ENCODE measurements around the gene ZNF207.
"Not testable (repeated sequence)": the region's sequence is repeated elsewhere in the genome, so short reads cannot be mapped to it uniquely, and the experiment has no call there.

The ZNF207 gene

GRCh38 chr17:32350666-32351418 is 885 bp downstream of the ZNF207 start:
- H3K4me1 Mint-ChIP-seq: peaks cover 25% of the 10 kb centered on the region

DNA sequence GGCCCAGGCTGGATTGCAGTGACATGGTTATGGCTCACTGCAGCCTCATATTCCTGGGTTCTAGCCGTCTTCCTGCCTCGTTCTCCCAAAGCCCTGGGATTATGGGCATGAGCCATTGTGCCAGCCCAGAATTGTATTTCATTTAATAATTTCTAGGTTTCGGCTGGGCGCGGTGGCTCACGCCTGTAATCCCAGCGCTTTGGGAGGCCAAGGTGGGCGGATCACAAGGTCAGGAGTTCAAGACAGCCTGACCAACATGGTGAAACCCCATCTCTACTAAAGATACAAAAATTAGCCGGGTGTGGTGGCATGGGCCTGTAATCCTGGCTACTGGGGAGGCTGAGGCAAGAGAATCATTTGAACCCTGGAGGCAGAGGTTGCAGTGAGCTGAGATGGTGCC is 2.8 kb downstream of the ZNF207 start:
- not testable (repeated sequence) for H3K9me3 Mint-ChIP-seq, H3K4me3 Mint-ChIP-seq, ATAC-seq, H3K27ac Mint-ChIP-seq, H3K27me3 Mint-ChIP-seq
- Mint-ChIP-seq H3K4me1 (peaks cover 32% of the 10 kb centered on the region), H3K36me3 (peaks cover 36% of the 10 kb centered on the region)

More at GRCh38 chr17:32350666-32351418, 885 bp downstream of the ZNF207 start:
- Mint-ChIP-seq H3K27me3 (no peaks in the 10 kb centered on the region), H3K9me3 (no peaks in the 10 kb centered on the region), H3K27ac (peak overlapping the region; percentile 99), H3K36me3 (peaks cover 28% of the 10 kb centered on the region), H3K4me3 (peak overlapping the region; percentile 92)
- peak; percentile 53 for ATAC-seq

DNA sequence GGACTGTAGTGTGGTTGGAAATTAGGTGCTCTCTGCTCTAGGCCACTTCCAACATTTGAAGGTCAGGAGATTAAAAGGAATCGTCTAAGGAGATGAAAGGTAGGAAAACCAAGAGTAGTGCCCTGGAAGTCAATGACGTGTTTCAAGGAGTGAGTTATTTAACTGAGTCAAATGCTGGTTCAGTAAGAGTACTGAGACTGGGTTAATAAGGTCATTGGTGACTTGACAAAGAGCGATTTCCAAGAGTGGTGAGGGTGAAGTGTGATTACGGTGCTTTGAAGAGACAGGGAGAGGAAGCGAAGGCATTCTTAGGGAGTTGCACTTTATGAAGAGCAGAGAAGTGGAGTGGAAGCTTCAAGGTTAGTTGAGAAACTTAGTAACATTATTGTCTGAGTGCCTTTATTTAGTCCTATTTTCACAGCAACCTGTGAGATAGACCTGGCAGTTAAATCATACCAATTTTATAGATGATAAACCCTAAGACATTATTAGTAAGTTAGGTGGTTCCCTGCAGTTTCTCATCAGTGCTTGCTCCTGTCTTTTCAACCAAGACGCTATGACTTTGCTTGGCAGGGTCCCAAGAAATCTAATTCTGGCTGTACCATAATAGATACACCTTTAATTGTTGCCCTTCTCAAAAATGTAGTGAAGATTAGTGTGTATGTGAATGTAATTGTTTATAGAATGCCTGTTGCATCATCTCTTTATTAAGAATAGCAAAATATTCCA is 5.9 kb downstream of the ZNF207 start:
- Mint-ChIP-seq H3K27ac (no peak overlapping the region), H3K36me3 (peaks cover 29% of the 10 kb centered on the region), H3K9me3 (no peaks in the 10 kb centered on the region), H3K4me3 (no peak overlapping the region), H3K27me3 (no peaks in the 10 kb centered on the region), H3K4me1 (peaks cover 38% of the 10 kb centered on the region)
- ATAC-seq: no peak

DNA sequence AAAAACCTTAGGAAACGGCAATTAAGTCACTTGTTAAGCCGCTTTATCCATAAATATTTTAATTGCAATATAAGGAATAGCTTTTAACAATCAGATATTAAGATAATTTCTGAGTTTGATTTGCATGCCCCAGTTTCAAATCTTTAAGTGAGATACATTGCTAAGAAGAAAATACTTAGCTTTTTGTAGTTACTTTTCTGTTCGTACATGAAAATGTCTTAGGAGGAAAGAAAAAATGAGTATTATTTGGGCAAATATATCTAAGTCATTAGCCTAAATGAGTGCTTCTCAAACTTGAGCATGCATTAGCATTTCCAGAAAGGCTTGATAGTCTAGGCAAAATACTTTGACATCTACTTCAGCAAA is 6.4 kb downstream of the ZNF207 start:
- Mint-ChIP-seq H3K4me1 (peaks cover 38% of the 10 kb centered on the region), H3K36me3 (peaks cover 34% of the 10 kb centered on the region), H3K27me3 (no peaks in the 10 kb centered on the region), H3K4me3 (no peak overlapping the region), H3K9me3 (no peaks in the 10 kb centered on the region), H3K27ac (no peak overlapping the region)
- no peak for ATAC-seq

GRCh38 chr17:32356750-32357149 is 6.8 kb downstream of the ZNF207 start:
- Mint-ChIP-seq H3K4me1 (peaks cover 40% of the 10 kb centered on the region), H3K4me3 (no peak overlapping the region), H3K9me3 (no peaks in the 10 kb centered on the region), H3K27ac (no peak overlapping the region), H3K27me3 (no peaks in the 10 kb centered on the region), H3K36me3 (peaks cover 36% of the 10 kb centered on the region)
- ATAC-seq: no peak

DNA sequence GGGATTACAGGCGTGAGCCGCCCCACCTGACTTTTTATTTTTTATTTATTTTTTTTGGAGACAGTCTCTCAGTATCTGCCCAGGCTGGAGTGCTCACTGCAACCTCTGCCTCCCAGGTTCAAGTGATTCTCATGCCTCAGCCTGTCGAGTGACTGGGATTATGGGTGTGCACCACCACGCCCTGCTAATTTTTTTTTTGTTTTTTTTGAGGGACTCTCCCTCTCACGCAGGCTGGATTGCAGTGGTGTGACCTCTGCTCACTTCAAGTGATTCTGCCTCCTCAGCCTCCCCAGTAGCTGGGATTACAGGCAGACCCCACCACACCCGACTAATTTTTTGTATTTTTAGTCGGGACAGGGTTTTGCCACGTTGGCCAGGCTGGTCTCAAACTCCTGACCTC is 7.7 kb downstream of the ZNF207 start:
- no peak for ATAC-seq
- peaks cover 42% of the 10 kb centered on the region for H3K4me1 Mint-ChIP-seq
- no peak overlapping the region for H3K4me3 Mint-ChIP-seq
- H3K27ac Mint-ChIP-seq: no peak overlapping the region
- H3K27me3 Mint-ChIP-seq: no peaks in the 10 kb centered on the region
- H3K9me3 Mint-ChIP-seq: no peaks in the 10 kb centered on the region
- H3K36me3 Mint-ChIP-seq: peaks cover 44% of the 10 kb centered on the region

DNA sequence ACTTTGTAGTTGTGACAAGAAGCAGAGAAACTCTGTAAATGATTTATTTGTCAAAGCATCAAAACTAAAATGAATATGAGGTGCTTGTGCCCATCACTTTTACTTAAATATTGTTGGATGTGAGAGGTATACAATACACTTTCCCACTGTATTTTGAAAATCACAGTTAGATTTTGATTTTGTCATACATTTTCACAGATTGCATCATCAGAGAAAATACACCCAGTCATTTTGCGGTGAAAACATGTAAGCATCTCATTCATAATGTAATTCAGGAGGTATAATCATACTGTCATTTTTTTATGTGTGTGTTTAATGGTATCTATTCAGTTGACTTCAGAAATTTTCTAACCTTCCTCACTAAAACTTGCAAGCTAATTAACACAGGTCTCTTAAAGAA is 11.3 kb downstream of the ZNF207 start:
- H3K27ac Mint-ChIP-seq: no peak overlapping the region
- H3K4me1 Mint-ChIP-seq: peaks cover 17% of the 10 kb centered on the region

DNA sequence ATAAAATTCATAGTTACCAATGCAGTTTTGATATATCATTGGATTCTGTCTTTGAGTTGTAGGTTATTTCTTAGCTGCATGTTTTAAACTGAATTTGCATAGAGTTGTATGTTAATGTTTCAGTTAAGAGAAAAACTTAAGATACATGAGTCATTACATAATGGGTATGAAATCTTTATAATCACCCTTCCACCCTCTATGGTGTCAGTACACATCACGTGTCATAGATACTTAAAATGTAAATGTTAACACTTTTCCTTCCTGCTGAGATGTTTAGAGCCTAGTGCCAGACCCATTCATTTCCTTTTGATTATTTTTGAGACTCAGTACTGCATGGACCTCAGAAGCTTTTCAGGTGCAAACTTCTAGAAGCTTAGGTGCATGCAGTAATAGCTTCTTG is 20.5 kb downstream of the ZNF207 start:
- H3K4me1 Mint-ChIP-seq: no peaks in the 10 kb centered on the region
- H3K4me3 Mint-ChIP-seq: no peak overlapping the region
- H3K36me3 Mint-ChIP-seq: peaks cover 33% of the 10 kb centered on the region
- H3K27ac Mint-ChIP-seq: no peak overlapping the region
- ATAC-seq: no peak
- no peaks in the 10 kb centered on the region for H3K9me3 Mint-ChIP-seq
- no peaks in the 10 kb centered on the region for H3K27me3 Mint-ChIP-seq

More for the DNA sequence above, 11.3 kb downstream of the ZNF207 start:
- Mint-ChIP-seq H3K9me3 (no peaks in the 10 kb centered on the region), H3K36me3 (peaks cover 53% of the 10 kb centered on the region), H3K4me3 (no peak overlapping the region), H3K27me3 (no peaks in the 10 kb centered on the region)
- ATAC-seq: no peak

GRCh38 chr17:32382526-32383223 is 32.7 kb downstream of the ZNF207 start:
- no peaks in the 10 kb centered on the region for H3K27me3 Mint-ChIP-seq
- H3K36me3 Mint-ChIP-seq: peaks cover 27% of the 10 kb centered on the region
- ATAC-seq: no peak
- no peak overlapping the region for H3K27ac Mint-ChIP-seq
- no peaks in the 10 kb centered on the region for H3K4me1 Mint-ChIP-seq
- H3K9me3 Mint-ChIP-seq: no peaks in the 10 kb centered on the region
- no peak overlapping the region for H3K4me3 Mint-ChIP-seq

DNA sequence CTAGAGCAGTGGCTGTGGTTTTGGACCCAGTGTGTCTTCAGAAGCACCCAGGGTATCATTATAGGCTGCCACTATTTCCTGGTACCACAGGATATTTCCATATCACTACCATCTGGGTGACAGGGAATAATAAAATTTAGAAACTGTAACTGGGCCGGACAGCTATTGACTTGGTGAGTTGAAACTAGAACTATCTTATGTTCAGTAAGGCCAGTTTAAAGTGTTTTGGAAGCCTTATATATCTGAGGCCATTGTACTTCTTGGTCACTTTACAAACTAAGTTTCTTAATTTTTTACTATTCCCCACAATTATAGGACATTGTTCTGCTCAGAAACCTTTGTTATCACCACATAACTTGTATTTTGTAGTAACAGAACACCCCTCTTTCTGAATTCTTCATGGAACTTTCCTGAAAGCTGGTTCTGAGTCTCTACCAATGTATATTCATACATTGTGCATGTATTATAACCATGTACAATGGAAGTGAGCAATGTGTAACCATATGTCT is 34.0 kb downstream of the ZNF207 start:
- Mint-ChIP-seq H3K27me3 (no peaks in the 10 kb centered on the region), H3K36me3 (peaks cover 27% of the 10 kb centered on the region), H3K4me3 (no peak overlapping the region), H3K9me3 (no peaks in the 10 kb centered on the region), H3K4me1 (no peaks in the 10 kb centered on the region), H3K27ac (no peak overlapping the region)
- no peak for ATAC-seq

- no peak overlapping the region for H3K4me3 Mint-ChIP-seq
- no peaks in the 10 kb centered on the region for H3K4me1 Mint-ChIP-seq
- no peak for ATAC-seq
- peaks cover 27% of the 10 kb centered on the region for H3K36me3 Mint-ChIP-seq
- H3K9me3 Mint-ChIP-seq: no peaks in the 10 kb centered on the region
- H3K27ac Mint-ChIP-seq: no peak overlapping the region
- H3K27me3 Mint-ChIP-seq: no peaks in the 10 kb centered on the region
These were observed 35.2 kb downstream of the ZNF207 start for GRCh38 chr17:32385121-32385520.

DNA sequence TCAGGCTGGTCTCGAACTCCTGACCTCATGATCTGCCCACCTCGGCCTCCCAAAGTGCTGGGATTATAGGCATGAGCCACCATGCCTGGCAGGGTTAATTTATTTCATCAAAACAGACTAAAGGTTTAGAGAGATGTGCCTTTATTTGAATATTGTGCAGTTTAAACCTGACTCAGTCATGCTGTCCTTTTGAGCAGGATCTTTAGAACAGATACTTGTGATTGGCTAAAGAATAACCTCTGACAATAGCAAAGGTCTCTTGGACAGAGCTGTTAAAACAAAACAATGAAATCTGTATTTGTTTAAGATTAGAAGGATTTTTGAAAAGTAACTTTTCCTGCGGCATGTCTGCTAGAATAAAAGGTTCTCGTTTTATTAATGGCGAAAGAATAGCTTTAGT is 36.0 kb downstream of the ZNF207 start:
- no peak for ATAC-seq
- Mint-ChIP-seq H3K4me3 (no peak overlapping the region), H3K27me3 (no peaks in the 10 kb centered on the region), H3K27ac (no peak overlapping the region), H3K4me1 (no peaks in the 10 kb centered on the region), H3K36me3 (peaks cover 20% of the 10 kb centered on the region), H3K9me3 (no peaks in the 10 kb centered on the region)

DNA sequence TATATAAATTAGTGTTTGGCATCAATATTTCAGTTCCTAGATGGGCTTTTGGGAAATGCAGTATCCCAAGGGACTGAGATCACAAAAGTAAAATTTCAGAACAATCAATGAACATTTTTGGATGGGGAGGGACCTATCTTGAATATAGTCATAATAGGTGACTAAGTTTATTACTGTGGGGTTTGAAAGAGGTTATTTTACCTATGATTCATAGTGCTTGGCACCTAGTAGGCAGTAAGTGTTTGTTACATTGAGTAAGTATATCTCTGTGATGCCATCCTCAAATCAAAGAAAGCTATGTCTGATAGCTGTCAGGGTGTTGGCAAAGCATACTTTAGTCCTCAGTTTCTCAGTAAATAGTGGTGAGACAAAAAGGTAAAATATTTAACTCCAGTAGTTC is 36.9 kb downstream of the ZNF207 start:
- no peak for ATAC-seq
- peaks cover 17% of the 10 kb centered on the region for H3K36me3 Mint-ChIP-seq
- no peaks in the 10 kb centered on the region for H3K27me3 Mint-ChIP-seq
- no peak overlapping the region for H3K4me3 Mint-ChIP-seq
- no peak overlapping the region for H3K27ac Mint-ChIP-seq
- H3K4me1 Mint-ChIP-seq: no peaks in the 10 kb centered on the region
- no peaks in the 10 kb centered on the region for H3K9me3 Mint-ChIP-seq

GRCh38 chr17:32388128-32388527 is 38.2 kb downstream of the ZNF207 start:
- not testable (repeated sequence) for H3K4me1 Mint-ChIP-seq, ATAC-seq, H3K27me3 Mint-ChIP-seq, H3K36me3 Mint-ChIP-seq, H3K4me3 Mint-ChIP-seq, H3K27ac Mint-ChIP-seq, H3K9me3 Mint-ChIP-seq

DNA sequence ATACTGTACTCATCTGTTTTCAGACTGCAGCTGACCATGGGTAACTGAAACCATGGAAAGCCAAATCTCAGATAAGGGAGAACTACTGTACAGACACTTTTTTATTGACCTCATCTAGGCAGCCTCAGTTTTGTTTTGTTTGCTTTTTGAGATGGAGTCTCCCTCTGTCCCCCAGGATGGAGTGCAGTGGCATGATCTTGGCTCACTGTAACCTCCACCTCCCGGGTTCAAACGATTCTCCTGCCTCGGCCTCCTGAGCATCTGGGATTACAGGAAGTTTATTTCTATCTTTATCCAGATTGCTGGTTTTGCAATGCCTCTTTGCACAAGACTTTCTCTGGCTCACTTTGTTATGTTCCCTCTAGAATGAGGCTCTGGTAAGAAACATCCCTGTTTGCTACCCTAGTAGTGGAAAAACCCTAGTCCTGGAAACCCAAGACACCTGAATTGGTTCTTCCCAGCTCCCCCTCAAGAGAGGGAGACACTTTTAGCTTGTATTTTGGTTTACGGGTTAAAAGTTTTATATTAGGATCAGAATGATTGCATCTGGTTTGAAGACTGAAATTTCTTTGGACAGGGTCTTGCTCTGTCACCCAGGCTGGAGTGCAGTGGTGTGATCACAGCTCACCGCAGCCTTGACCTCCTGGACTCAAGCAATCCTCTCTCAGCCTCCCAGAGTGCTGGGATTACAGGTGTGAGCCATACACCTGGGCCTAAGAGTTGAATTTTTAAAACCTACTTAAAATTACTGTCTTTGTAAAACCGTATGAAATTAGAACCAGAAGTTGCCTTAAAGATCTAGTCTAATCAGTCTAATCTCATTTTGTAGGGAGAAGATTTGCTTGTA is 38.9 kb downstream of the ZNF207 start:
- Mint-ChIP-seq H3K27ac (no peak overlapping the region), H3K27me3 (no peaks in the 10 kb centered on the region), H3K9me3 (no peaks in the 10 kb centered on the region), H3K36me3 (peaks cover 9% of the 10 kb centered on the region), H3K4me1 (no peaks in the 10 kb centered on the region), H3K4me3 (no peak overlapping the region)
- ATAC-seq: no peak

Data from stimulated activated memory B cell treated with anti-CD40 and anti-IgM and Interleukin-4, amounts not matched to agents 10 μg/mL and 1 μg/mL and 100 μg/mL, for 72 hours (primary cell).